Measurements from ENCODE around the gene TMEM217.

The TMEM217 gene

GRCh38 chr6:37218061-37218460 is 39.9 kb downstream of the TMEM217 start:
- Histone ChIP-seq H3K79me2 (ENCODE audit: insufficient read depth, low read length) (no peaks in the 10 kb centered on the region), H3K9me3 (ENCODE audit: insufficient read depth, low read length) (no peaks in the 10 kb centered on the region), H3K27ac (ENCODE audit: low read depth, low read length) (no peak overlapping the region), H3K9me2 (replicated peaks; ENCODE audit: insufficient read depth, low read length) (no peaks in the 10 kb centered on the region), H2AFZ (ENCODE audit: low read depth, low read length, severe bottlenecking) (no peak overlapping the region), H3K4me2 (ENCODE audit: low read depth, low read length, poor library complexity, severe bottlenecking) (no peak overlapping the region), H3F3A (ENCODE audit: insufficient read depth) (peaks cover 4% of the 10 kb centered on the region; the same call in 1 of the 2 replicates), H3K4me3 (ENCODE audit: insufficient read depth, low read length, poor library complexity, severe bottlenecking) (no peak overlapping the region), H3K36me3 (ENCODE audit: low read length) (no peaks in the 10 kb centered on the region), H4K20me1 (ENCODE audit: low read depth, low read length) (no peaks in the 10 kb centered on the region), H3K9ac (ENCODE audit: low read length) (no peak overlapping the region), H3K27me3 (ENCODE audit: low read length) (no peaks in the 10 kb centered on the region)
- TF ChIP-seq CTCF (IDR thresholded peaks at IDR 0.05; ENCODE audit: insufficient read depth, low read length, poor library complexity, severe bottlenecking) (no peak), EZH2phosphoT487 (conservative IDR thresholded peaks at IDR 0.05; ENCODE audit: low read length) (no peak)

- Histone ChIP-seq H3K79me2 (ENCODE audit: insufficient read depth, low read length) (no peaks in the 10 kb centered on the region), H2AFZ (ENCODE audit: low read depth, low read length, severe bottlenecking) (no peak overlapping the region), H3F3A (ENCODE audit: insufficient read depth) (no peaks in the 10 kb centered on the region), H3K27me3 (ENCODE audit: low read length) (no peaks in the 10 kb centered on the region), H3K4me3 (ENCODE audit: insufficient read depth, low read length, poor library complexity, severe bottlenecking) (no peak overlapping the region), H3K4me2 (ENCODE audit: low read depth, low read length, poor library complexity, severe bottlenecking) (no peak overlapping the region), H3K9me3 (ENCODE audit: insufficient read depth, low read length) (no peaks in the 10 kb centered on the region), H3K9ac (ENCODE audit: low read length) (no peak overlapping the region), H3K27ac (ENCODE audit: low read depth, low read length) (no peak overlapping the region), H4K20me1 (ENCODE audit: low read depth, low read length) (no peaks in the 10 kb centered on the region), H3K36me3 (ENCODE audit: low read length) (no peaks in the 10 kb centered on the region), H3K9me2 (replicated peaks; ENCODE audit: insufficient read depth, low read length) (no peaks in the 10 kb centered on the region)
- TF ChIP-seq CTCF (IDR thresholded peaks at IDR 0.05; ENCODE audit: insufficient read depth, low read length, poor library complexity, severe bottlenecking) (no peak), EZH2phosphoT487 (conservative IDR thresholded peaks at IDR 0.05; ENCODE audit: low read length) (no peak)
Observed at GRCh38 chr6:37212268-37212667, 45.7 kb downstream of the TMEM217 start.

- TF ChIP-seq EZH2phosphoT487 (conservative IDR thresholded peaks at IDR 0.05; ENCODE audit: low read length) (no peak), CTCF (IDR thresholded peaks at IDR 0.05; ENCODE audit: insufficient read depth, low read length, poor library complexity, severe bottlenecking) (peak; percentile 99)
- Histone ChIP-seq H3K27me3 (ENCODE audit: low read length) (no peaks in the 10 kb centered on the region), H3F3A (ENCODE audit: insufficient read depth) (no peaks in the 10 kb centered on the region), H4K20me1 (ENCODE audit: low read depth, low read length) (no peaks in the 10 kb centered on the region), H3K9ac (ENCODE audit: low read length) (no peak overlapping the region), H3K9me3 (ENCODE audit: insufficient read depth, low read length) (no peaks in the 10 kb centered on the region), H2AFZ (ENCODE audit: low read depth, low read length, severe bottlenecking) (no peak overlapping the region), H3K36me3 (ENCODE audit: low read length) (no peaks in the 10 kb centered on the region), H3K9me2 (replicated peaks; ENCODE audit: insufficient read depth, low read length) (no peaks in the 10 kb centered on the region), H3K4me3 (ENCODE audit: insufficient read depth, low read length, poor library complexity, severe bottlenecking) (no peak overlapping the region), H3K79me2 (ENCODE audit: insufficient read depth, low read length) (no peaks in the 10 kb centered on the region), H3K27ac (ENCODE audit: low read depth, low read length) (no peak overlapping the region), H3K4me2 (ENCODE audit: low read depth, low read length, poor library complexity, severe bottlenecking) (no peak overlapping the region)
Observed at GRCh38 chr6:37210313-37210968, 47.5 kb downstream of the TMEM217 start.

Data from SU-DHL-6 (cell line).